ENCODE measurements around the gene ANKRD22.

ANKRD22 gene

GRCh38 chr10:88832376-88832775 is 19.3 kb downstream of the ANKRD22 start:
- Histone ChIP-seq H3K4ac (ENCODE audit: low read depth, low read length) (no peak overlapping the region), H2BK120ac (ENCODE audit: insufficient read depth, low read length, poor library complexity) (no peak overlapping the region), H3K9ac (ENCODE audit: low read length) (no peak overlapping the region), H3K14ac (ENCODE audit: low read length) (no peak overlapping the region), H4K91ac (ENCODE audit: low read depth, low read length) (no peak overlapping the region), H2AK5ac (ENCODE audit: low read length) (no peak overlapping the region), H3K4me2 (ENCODE audit: low read length) (no peak overlapping the region), H3K4me3 (ENCODE audit: low read depth, low read length) (no peak overlapping the region), H3K9me3 (ENCODE audit: insufficient read depth, low read depth, low read length) (no peaks in the 10 kb centered on the region), H3K18ac (ENCODE audit: low read length) (no peak overlapping the region), H3K4me1 (ENCODE audit: control insufficient read depth in 1 of 2, insufficient read depth in 2 of 2, low read length in 2 of 2) (no peaks in the 10 kb centered on the region), H4K12ac (ENCODE audit: low read depth, low read length) (no peak overlapping the region), H3K27ac (ENCODE audit: low read depth, low read length) (no peak overlapping the region), H2BK12ac (ENCODE audit: low read length) (no peak overlapping the region), H3K79me2 (ENCODE audit: control insufficient read depth, insufficient read depth, low read length, poor library complexity) (no peaks in the 10 kb centered on the region), H2AFZ (ENCODE audit: insufficient read depth, low read length, poor library complexity) (no peak overlapping the region), H3K23ac (ENCODE audit: low read length) (no peak overlapping the region), H2BK5ac (ENCODE audit: low read depth, low read length, poor library complexity) (no peak overlapping the region), H3K79me1 (ENCODE audit: low read length) (no peaks in the 10 kb centered on the region), H4K8ac (ENCODE audit: low read depth, low read length) (no peak overlapping the region), H3K27me3 (ENCODE audit: insufficient read depth, low read length) (no peaks in the 10 kb centered on the region), H3K36me3 (ENCODE audit: control insufficient read depth in 1 of 2, insufficient read depth in 2 of 2, low read length in 2 of 2) (no peaks in the 10 kb centered on the region)
- DNase-seq: peak; percentile 5 to 60

GRCh38 chr10:88831709-88832108 is 19.9 kb downstream of the ANKRD22 start:
- H3K4me1 ChIP-seq (ENCODE audit: control insufficient read depth in 1 of 2, insufficient read depth in 2 of 2, low read length in 2 of 2): no peaks in the 10 kb centered on the region
- no peaks in the 10 kb centered on the region for H3K79me2 ChIP-seq (ENCODE audit: control insufficient read depth, insufficient read depth, low read length, poor library complexity)
- H3K9ac ChIP-seq (ENCODE audit: low read length): no peak overlapping the region
- H2BK5ac ChIP-seq (ENCODE audit: low read depth, low read length, poor library complexity): no peak overlapping the region
- H3K4me3 ChIP-seq (ENCODE audit: low read depth, low read length): no peak overlapping the region
- H3K79me1 ChIP-seq (ENCODE audit: low read length): no peaks in the 10 kb centered on the region
- no peaks in the 10 kb centered on the region for H3K27me3 ChIP-seq (ENCODE audit: insufficient read depth, low read length)
- no peak overlapping the region for H3K4ac ChIP-seq (ENCODE audit: low read depth, low read length)
- H4K91ac ChIP-seq (ENCODE audit: low read depth, low read length): no peak overlapping the region
- H4K8ac ChIP-seq (ENCODE audit: low read depth, low read length): no peak overlapping the region
- WGBS (ENCODE audit: extremely low coverage, insufficient coverage, insufficient read length): no CpG with 5 or more reads among the region's 8 CpGs
- H2AK5ac ChIP-seq (ENCODE audit: low read length): no peak overlapping the region
- H2AFZ ChIP-seq (ENCODE audit: insufficient read depth, low read length, poor library complexity): no peak overlapping the region
- no peak overlapping the region for H3K4me2 ChIP-seq (ENCODE audit: low read length)
- H3K27ac ChIP-seq (ENCODE audit: low read depth, low read length): no peak overlapping the region
- H3K23ac ChIP-seq (ENCODE audit: low read length): no peak overlapping the region
- H3K9me3 ChIP-seq (ENCODE audit: insufficient read depth, low read depth, low read length): no peaks in the 10 kb centered on the region
- H2BK120ac ChIP-seq (ENCODE audit: insufficient read depth, low read length, poor library complexity): no peak overlapping the region
- no peak overlapping the region for H3K14ac ChIP-seq (ENCODE audit: low read length)
- H4K12ac ChIP-seq (ENCODE audit: low read depth, low read length): no peak overlapping the region
- no peak for DNase-seq
- no peak overlapping the region for H2BK12ac ChIP-seq (ENCODE audit: low read length)
- H3K18ac ChIP-seq (ENCODE audit: low read length): no peak overlapping the region
- no peaks in the 10 kb centered on the region for H3K36me3 ChIP-seq (ENCODE audit: control insufficient read depth in 1 of 2, insufficient read depth in 2 of 2, low read length in 2 of 2)

- Histone ChIP-seq H3K36me3 (ENCODE audit: control insufficient read depth in 1 of 2, insufficient read depth in 2 of 2, low read length in 2 of 2) (no peaks in the 10 kb centered on the region), H3K18ac (ENCODE audit: low read length) (no peak overlapping the region), H3K27ac (ENCODE audit: low read depth, low read length) (no peak overlapping the region), H3K14ac (ENCODE audit: low read length) (no peak overlapping the region), H3K9ac (ENCODE audit: low read length) (no peak overlapping the region), H3K9me3 (ENCODE audit: insufficient read depth, low read depth, low read length) (no peaks in the 10 kb centered on the region), H3K79me1 (ENCODE audit: low read length) (no peaks in the 10 kb centered on the region), H2BK120ac (ENCODE audit: insufficient read depth, low read length, poor library complexity) (no peak overlapping the region), H2AK5ac (ENCODE audit: low read length) (no peak overlapping the region), H3K4me1 (ENCODE audit: control insufficient read depth in 1 of 2, insufficient read depth in 2 of 2, low read length in 2 of 2) (no peaks in the 10 kb centered on the region), H3K79me2 (ENCODE audit: control insufficient read depth, insufficient read depth, low read length, poor library complexity) (no peaks in the 10 kb centered on the region), H2AFZ (ENCODE audit: insufficient read depth, low read length, poor library complexity) (no peak overlapping the region), H3K4me3 (ENCODE audit: low read depth, low read length) (no peak overlapping the region), H2BK12ac (ENCODE audit: low read length) (no peak overlapping the region), H4K91ac (ENCODE audit: low read depth, low read length) (no peak overlapping the region), H3K4ac (ENCODE audit: low read depth, low read length) (no peak overlapping the region), H4K12ac (ENCODE audit: low read depth, low read length) (no peak overlapping the region), H2BK5ac (ENCODE audit: low read depth, low read length, poor library complexity) (no peak overlapping the region), H3K4me2 (ENCODE audit: low read length) (no peak overlapping the region), H3K27me3 (ENCODE audit: insufficient read depth, low read length) (no peaks in the 10 kb centered on the region), H4K8ac (ENCODE audit: low read depth, low read length) (no peak overlapping the region), H3K23ac (ENCODE audit: low read length) (no peak overlapping the region)
- WGBS (ENCODE audit: extremely low coverage, insufficient coverage, insufficient read length): no CpG with 5 or more reads among the region's 9 CpGs
- no peak for DNase-seq
Measured at GRCh38 chr10:88830643-88831268, 20.9 kb downstream of the ANKRD22 start.

- H2AK5ac ChIP-seq (ENCODE audit: low read length): no peak overlapping the region
- H2BK5ac ChIP-seq (ENCODE audit: low read depth, low read length, poor library complexity): no peak overlapping the region
- no peaks in the 10 kb centered on the region for H3K36me3 ChIP-seq (ENCODE audit: control insufficient read depth in 1 of 2, insufficient read depth in 2 of 2, low read length in 2 of 2)
- H3K14ac ChIP-seq (ENCODE audit: low read length): no peak overlapping the region
- no peak overlapping the region for H3K4ac ChIP-seq (ENCODE audit: low read depth, low read length)
- no peak overlapping the region for H3K4me3 ChIP-seq (ENCODE audit: low read depth, low read length)
- no peak overlapping the region for H4K12ac ChIP-seq (ENCODE audit: low read depth, low read length)
- no CpG with 5 or more reads among the region's 1 CpG for WGBS (ENCODE audit: extremely low coverage, insufficient coverage, insufficient read length)
- H2AFZ ChIP-seq (ENCODE audit: insufficient read depth, low read length, poor library complexity): no peak overlapping the region
- no peaks in the 10 kb centered on the region for H3K27me3 ChIP-seq (ENCODE audit: insufficient read depth, low read length)
- no peak overlapping the region for H2BK120ac ChIP-seq (ENCODE audit: insufficient read depth, low read length, poor library complexity)
- no peaks in the 10 kb centered on the region for H3K79me2 ChIP-seq (ENCODE audit: control insufficient read depth, insufficient read depth, low read length, poor library complexity)
- H3K4me1 ChIP-seq (ENCODE audit: control insufficient read depth in 1 of 2, insufficient read depth in 2 of 2, low read length in 2 of 2): no peaks in the 10 kb centered on the region
- no peak for DNase-seq
- no peak overlapping the region for H3K18ac ChIP-seq (ENCODE audit: low read length)
- H3K9ac ChIP-seq (ENCODE audit: low read length): no peak overlapping the region
- H4K91ac ChIP-seq (ENCODE audit: low read depth, low read length): no peak overlapping the region
- H3K23ac ChIP-seq (ENCODE audit: low read length): no peak overlapping the region
- H4K8ac ChIP-seq (ENCODE audit: low read depth, low read length): no peak overlapping the region
- no peaks in the 10 kb centered on the region for H3K9me3 ChIP-seq (ENCODE audit: insufficient read depth, low read depth, low read length)
- no peak overlapping the region for H3K27ac ChIP-seq (ENCODE audit: low read depth, low read length)
- H3K79me1 ChIP-seq (ENCODE audit: low read length): no peaks in the 10 kb centered on the region
- no peak overlapping the region for H2BK12ac ChIP-seq (ENCODE audit: low read length)
- no peak overlapping the region for H3K4me2 ChIP-seq (ENCODE audit: low read length)
Measured at GRCh38 chr10:88828310-88828709, 23.3 kb downstream of the ANKRD22 start.
